ENCODE results near the gene FLII.

Gene FLII

DNA sequence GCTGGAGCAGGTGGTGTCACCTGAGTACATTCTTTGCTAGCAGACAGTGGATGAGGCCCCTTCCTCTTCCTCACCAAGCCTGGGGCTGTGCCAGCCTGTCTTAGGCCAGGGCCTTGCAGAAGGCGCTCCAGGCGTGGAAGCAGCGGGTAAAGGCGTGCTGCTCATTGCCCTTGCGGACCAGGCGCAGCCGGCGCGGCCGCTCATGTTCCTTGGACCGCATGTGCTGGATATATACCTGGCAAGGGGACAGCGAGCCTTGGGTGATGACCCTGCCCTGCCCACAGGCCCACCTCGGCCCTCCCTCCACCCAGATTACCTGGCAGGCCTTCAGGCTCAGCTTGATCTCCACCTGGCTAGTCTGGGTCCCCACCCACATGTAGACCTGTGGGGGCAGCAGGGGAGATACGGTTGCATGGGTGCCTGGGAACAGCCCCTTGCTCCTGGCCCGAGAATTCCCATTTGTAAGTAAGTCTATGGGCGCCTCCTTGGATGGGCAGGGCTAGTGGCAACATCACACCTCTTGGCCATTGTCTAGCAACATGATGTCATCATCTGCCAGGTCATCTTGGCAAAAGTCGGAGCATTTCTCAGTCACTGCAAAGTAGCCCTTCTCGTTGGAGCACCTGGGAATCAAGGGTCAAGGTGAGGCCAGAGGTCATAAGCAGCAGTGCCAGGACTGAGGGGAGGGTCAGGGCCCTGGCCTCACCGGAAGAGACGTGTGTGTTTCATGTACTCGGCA lies 13.3 kb downstream of the FLII start:
- no peak for DNase-seq (ENCODE audit: low read depth)

DNA sequence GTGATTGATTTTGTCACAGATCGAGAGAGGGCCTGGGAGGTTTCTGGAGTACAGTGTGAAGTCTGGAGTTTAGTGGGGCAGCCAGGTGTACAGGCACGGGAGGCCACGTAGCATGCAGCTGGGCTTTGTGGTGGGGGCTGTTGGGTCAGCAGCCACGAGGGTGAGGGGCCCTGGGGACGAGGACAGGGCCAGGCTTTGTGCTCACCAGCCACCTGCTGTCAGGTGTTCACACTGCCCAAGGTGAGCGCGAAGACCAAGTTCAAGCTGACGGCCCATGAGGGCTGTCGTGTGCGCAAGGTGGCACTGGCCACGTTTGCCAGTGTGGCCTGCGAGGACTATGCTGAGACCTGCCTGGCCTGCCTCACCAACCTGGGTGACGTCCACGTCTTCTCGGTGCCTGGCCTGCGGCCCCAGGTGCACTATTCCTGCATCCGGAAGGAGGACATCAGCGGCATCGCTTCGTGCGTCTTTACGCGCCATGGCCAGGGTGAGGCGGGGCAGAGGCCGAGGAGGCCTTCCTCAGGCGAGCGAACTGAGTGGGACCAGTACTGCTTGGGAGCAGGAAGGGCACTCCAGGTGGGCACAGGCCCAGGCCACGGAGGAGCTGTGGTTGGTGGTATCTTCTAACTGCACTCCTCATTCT lies 17.2 kb downstream of the FLII start:
- no peak for DNase-seq (ENCODE audit: low read depth)

DNA sequence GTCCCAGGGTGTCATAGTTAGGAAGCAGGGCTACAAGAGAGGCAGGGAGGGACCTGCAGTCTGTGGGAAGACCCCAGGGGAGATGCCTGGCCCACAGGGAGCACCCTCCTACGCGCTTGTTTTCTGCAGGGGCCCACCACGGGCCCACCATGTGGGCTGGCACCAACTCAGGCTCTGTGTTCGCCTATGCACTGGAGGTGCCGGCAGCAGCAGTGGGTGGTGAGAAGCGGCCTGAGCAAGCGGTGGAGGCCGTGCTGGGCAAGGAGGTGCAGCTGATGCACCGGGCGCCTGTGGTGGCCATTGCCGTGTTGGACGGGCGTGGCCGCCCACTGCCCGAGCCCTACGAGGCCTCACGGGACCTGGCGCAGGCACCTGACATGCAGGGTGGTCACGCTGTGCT lies 18.1 kb downstream of the FLII start:
- DNase-seq (ENCODE audit: low read depth) = no peak

DNA sequence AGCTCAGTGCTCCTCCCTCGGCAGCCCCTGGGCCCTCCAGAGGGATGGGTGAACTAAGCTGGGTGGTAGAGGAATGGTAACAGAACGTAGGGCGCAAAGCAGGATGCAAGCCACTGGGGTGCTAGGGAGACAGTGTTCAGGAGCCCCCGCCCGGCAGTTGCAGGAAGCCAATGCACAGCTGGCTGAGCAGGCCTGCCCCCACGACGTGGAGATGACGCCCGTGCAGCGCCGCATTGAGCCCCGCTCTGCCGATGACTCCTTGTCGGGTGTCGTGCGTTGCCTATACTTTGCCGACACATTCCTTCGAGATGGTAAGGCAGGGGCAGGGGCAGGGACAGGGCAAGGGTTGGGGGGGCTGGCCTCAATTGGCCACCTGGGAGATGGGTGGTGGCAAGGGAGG lies 20.2 kb downstream of the FLII start:
- DNase-seq (ENCODE audit: low read depth) = no peak

DNA sequence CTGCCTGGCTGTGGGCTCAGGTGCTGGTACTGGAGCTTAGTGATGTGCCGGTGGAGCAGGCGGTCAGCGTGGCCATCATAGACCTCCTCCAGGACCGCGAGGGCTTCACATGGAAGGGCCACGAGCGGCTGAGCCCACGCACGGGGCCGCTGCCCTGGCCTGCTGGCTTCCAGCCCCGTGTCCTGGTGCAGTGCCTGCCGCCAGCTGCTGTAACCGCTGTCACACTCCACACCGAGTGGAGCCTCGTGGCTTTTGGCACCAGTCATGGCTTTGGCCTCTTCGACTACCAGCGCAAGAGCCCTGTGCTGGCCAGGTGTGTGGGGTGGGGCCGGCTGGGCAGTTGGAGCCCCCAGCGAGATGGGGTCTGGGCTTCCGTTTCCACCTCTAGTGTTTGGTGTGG lies 21.1 kb downstream of the FLII start:
- no peak for DNase-seq (ENCODE audit: low read depth)

DNA sequence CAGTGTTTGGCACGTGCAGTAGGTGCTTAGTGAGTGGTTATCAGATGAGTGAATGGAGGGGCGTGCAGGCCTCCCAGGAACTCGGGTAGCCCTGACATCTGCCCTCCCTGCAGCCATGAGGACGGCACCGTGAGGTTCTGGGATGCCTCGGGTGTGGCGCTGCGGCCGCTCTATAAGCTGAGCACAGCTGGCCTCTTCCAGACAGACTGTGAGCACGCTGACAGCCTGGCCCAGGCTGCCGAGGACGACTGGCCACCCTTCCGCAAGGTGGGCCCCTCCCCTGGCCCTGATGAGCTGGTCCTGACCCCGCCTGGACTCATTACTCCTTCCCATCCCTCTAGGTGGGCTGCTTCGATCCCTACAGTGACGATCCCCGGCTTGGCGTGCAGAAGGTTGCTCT lies 22.0 kb downstream of the FLII start:
- DNase-seq (ENCODE audit: low read depth) = no peak

DNA sequence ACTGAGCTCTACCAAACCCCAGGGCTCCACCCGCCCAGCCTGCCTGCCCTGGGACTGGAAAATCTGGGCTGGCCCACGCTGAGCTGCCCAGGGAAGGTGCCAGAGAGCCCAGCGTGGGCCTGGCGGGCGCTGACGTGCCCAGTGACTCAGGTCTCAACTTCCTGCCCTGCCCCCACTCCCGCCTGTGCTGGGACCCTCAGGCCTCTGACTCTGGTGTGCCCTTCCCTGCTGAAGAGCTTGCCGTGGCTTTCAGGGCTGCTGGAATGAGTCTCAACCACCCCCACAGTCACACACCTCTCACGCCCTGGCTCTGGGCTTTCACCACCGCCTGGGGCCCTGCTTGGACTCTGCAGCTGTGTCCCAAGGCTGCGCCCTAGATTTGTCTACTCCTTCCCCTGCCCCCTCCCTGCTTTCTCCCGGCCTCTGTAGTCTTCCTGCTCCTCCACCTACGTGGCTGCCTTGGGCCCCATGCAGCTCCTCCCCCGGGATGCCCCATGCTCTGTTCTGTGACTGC lies 22.7 kb downstream of the FLII start:
- no peak for DNase-seq (ENCODE audit: low read depth)

DNA sequence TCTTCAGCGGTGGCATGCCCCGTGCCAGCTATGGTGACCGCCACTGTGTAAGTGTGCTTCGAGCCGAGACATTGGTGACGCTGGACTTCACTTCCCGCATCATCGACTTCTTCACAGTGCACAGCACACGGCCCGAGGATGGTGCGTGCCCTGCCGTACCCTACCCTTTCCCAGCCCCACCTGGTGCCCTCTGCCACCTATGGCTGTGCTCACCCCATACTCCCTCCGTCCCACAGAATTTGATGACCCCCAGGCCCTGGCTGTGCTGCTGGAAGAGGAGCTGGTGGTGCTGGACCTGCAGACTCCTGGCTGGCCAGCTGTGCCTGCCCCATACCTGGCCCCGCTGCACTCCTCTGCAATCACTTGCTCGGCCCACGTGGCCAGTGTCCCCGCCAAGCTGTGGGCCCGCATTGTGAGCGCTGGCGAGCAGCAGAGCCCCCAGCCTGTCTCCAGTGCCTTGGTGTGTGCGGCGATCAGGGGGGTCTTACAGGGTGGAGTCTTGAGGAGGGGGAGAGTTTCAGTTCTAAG lies 23.6 kb downstream of the FLII start:
- no peak for DNase-seq (ENCODE audit: low read depth)

DNA sequence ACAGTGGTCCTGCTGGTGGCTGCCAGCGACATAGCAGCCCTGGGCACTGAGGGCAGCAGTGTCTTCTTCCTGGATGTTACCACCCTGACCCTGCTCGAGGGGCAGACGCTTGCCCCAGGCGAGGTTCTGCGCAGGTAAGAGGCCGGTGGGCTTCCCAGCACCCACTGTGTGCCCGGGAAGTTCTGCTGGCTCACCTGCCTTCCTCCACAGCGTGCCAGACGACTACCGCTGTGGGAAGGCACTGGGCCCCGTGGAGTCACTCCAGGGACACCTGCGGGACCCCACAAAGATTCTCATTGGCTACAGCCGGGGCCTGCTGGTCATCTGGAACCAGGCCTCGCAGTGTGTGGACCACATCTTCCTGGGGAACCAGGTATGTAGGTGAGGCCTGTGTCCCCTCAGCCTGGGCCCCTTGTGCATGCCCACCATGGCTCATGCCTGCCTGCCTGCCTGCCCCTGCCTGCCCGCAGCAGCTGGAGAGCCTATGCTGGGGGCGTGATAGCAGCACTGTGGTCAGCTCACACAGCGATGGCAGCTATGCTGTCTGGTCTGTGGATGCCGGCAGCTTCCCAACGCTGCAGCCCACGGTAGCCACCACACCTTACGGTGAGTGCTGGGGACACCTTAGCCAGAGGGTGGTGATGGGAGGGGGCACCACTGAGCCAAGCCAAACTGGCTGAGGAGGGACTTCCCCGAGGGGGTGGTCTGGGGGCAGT lies 24.6 kb downstream of the FLII start:
- DNase-seq (ENCODE audit: low read depth) = no peak

DNA sequence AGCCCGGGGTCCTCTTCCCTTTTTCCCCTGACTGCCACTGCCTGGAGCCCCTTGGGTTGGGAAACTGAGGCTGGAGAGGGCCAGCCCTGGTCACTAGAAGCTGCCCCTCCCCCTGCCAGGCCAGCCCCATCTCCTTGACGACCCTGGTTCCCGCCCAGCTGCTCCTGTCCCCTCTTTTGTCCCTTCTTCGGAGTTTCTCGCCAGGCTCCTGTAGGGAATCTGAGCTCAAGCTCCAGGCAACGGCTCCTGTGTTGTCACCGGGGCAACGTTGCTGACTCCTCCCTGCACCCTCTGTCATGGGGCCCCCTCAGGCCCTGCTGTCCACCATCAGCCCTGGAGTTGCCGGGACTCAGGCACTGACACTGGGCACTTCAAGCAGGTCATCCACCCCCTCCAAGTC lies 27.4 kb downstream of the FLII start:
- DNase-seq (ENCODE audit: low read depth) = no peak

DNA sequence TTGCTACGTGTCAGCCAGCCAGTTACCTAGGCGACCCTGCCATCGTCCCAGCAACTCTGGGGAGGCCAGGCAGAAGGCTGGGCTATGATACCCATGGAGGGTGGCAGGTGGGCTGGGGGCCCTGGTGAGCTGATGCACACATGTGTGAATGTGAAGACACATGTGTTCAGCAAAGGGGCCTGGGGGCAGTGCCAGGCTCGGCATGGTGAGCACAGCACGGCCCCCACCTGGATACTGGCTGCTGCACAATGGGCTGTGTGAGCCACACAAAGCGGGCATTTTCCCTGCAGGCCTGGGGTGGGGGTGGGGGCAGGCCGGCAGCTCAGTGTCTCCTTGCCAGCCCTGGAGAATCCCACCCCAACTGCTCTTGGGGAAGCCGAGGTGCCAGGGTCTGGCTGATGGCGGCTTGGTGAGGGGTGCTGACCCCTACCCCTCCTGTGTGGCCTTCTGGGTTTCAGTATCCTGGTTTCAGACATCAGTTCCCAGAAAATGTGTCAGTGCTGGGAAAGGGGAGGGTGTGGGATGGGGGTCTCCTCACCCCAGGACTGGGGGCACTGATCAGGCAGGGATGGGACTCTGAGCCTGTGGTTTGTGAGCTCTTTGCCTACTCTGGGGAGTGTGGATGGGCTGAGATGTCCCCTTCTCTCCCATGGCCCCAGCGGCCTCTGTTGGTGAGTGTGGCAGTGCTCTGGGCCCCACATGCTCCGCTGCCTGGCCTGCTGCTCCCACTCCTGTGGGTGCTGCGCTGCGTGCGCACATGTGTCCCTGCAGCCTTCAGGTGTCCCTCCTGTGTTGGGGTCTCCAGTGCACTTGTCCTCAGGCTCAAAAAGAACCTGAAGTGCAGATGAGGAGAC lies 28.0 kb downstream of the FLII start:
- no peak for DNase-seq (ENCODE audit: low read depth)

DNA sequence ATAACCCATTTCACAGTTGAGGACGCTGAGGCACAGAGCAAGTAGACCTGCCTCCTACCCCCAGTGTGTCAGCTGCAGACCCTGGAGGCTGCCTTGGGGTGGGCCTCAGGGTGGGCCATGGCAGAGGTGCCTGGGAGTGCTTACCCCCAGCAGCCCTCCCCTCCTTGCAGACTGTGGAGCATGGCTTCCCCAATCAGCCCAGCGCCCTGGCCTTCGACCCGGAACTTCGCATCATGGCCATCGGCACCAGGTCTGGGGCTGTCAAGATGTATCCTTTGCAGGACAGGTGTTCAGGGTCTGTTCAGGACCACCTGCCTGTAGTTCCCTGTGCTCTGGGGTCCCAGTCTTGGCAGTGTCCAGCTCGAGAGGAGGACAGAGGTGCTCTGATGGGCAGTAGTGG lies 28.8 kb downstream of the FLII start:
- no peak for DNase-seq (ENCODE audit: low read depth)

DNA sequence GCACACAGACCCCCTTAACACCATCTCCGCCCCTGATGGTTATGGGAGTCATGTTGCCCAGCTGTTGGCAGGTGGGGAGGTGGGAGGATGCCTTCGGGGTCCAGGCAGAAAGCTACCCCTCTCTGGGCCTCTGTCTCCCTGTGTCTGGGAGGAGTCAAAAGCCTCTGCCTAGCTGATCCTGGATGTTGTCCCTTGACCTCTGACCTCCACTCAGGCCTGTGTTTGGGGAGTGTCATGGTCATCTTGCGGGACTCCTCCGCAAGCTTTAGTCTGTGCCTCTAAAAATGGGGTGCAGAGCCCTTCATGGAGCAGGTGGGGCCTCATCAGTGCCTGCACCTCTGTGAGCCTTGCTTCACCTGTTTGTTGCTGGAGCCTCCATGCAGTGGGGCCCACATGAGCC lies 29.3 kb downstream of the FLII start:
- DNase-seq (ENCODE audit: low read depth) = no peak

DNA sequence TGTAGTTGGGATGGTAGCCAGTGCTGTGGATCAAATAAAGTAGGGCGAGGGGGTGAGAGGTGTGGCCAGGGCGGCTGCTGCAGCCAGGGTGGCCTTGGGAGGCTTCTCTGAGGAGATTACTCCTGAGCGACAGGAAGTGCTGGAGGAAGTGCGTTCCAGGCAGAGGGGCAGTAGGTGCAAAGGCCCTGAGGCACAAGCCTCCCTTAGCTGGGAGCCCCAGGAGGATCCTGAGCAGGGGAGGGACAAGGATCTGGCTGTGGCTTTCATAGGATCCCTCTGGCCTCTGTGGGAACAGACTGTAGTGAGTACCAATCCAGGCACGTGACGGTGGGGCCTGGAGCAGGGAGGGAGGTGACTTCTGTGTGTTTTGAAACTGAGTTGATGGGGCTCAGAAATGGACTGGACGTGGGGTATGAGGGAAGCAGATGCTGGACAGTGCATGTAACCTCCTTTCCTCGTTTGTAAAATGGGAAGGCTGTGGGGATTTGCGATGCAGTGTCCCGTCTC lies 30.3 kb downstream of the FLII start:
- DNase-seq (ENCODE audit: low read depth) = no peak

DNA sequence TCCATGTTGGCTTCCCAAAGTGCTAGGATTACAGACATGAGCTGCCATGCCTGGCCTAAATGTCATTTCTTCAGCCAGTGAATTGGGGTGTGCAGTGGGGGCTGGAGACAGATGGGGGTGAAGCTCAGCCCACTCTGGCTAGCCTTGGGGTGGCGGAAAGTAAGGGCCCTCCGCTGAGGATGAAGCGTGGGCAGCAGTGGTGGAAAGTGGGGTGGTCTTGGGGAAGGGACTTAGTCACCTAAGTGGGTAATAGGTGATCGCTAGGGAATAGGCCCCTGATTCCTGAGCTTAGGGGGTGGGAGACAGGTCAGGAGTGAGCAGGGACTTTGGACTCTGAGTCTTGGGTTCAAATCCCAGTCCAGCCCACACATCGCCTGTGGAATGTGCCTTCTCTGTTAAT lies 30.9 kb downstream of the FLII start:
- DNase-seq (ENCODE audit: low read depth) = no peak

DNA sequence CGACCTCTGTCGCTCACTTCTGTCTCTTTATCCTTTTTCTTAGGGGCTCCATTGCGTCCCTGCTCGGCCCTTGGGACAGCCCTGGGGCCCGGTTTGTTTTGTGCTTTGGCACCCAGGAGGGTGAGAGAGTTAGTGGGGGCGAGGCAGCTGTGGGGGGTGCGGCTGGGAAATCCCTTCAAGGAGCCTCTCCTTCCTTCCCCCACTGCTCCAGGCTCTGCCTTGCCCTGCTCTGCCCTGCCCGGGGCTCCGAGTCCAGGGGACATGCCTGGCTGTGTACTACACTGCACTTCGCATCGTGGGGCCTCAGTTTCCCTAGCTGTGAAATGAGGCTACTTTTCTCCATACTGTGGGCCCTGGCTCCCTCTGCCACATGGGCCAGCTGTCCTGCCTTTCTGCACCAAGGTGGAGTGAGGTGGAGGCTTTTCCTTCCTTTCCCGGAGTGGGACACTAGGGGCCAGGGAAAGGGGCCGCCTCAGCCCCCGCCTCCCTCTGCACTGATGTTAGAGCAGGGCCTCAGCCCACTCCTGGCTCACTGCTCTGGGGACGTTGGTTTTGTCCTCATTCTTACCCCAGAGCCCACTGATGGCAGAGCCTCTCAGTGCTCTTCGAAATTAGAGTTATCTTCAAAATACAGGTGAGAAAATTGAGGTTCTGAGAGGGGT lies 32.1 kb downstream of the FLII start:
- no peak for DNase-seq (ENCODE audit: low read depth)

DNA sequence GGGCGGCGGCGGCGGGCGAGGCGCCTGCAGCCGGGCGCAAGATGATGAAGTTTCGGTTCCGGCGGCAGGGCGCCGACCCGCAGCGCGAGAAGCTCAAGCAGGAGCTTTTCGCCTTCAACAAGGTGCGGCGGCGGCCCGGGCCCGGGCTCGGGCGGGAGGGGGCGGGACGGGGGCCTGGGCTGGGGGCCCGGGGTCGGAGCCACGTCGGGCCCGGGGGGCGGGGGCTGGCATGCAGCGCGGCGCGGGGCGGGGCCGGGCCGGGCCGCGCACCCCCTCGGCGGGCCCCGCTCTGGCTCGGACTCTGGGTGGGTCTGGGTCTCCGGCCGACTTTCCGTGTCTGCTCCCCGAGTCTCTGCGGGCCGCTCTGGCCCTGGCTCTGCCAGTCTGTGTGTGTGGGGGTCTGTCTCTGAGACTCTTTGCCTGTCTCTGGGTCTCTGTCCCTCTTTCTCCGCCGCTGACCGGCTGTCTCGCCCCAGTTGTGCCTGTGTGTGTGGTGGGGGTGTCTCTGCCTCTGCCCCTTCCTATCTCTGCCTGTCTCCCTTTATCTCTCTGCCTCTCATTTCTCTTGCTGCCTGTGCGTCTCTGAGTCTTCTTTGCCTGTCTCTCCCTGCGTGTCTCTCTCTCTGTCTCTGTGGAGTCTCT lies 32.8 kb downstream of the FLII start:
- DNase-seq (ENCODE audit: low read depth) = no peak

DNA sequence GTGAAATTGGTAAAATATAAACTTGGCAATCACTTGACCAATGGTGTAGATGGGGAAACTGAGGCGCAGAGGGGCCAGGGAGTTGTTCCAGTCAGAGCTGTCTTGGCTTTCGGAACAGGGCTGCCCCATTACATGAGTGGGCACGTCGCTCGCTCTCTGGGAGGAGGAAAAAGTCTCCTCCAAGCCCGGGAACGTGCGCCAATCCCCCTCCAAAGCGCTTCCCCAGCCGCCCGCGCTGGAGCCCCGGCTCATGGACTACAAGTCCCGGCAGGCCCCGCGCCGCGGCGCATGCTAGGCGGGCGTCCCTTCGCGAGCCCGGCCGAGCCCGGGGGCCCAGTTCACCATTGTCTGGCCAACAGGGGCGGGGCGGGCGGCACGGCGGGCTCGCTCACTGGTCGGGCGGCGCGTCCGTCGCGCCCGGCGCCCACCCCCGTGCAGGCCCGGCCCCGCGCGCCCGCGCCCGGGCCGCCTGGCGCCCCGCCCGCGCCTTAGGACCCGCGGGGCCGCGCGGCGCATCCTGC lies 33.4 kb downstream of the FLII start, which contains the start of gene LLGL1:
LLGL1 (plus strand) TSS at position 515 of the 521 bp plus-strand sequence. CDS start 48 bp downstream, outside the sequence.
- DNase-seq (ENCODE audit: low read depth) = peak; percentile 94

DNA sequence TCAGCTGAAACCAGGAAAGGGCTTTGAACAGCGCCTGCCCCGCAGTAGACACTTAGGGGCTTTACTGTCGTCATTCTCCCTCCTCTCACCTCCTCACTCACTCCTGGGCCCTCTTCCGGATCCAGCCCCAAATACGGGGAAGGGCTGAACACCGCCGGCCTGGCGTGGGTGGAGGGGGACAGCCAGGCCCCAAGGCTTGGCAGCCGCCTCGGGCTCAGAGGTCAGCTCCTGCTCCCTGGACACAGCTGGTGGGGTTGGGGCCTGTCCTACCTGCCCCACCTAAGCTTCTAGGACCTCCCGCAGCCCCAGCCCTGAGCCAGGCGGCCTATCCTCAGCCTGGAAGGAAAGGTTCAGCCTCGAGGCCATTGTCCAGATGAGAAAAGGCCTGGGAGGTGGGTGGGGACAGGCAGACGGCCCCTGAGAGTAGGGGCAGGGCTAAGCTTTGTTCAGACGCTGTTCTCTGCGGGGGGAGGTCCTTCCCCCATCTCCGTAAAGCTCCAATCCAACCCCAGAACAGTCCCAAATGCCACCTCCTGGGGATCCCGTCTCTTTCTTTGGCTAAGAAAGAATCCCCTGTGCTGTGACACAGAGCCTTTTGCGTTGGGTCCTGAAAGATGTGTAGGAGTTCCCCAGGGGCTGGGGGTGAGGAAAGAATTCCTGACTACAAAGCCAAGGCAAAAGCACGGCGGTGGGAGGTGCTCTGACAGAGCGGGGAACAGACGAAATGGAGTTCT lies 34.0 kb downstream of the FLII start:
- DNase-seq (ENCODE audit: low read depth) = no peak

DNA sequence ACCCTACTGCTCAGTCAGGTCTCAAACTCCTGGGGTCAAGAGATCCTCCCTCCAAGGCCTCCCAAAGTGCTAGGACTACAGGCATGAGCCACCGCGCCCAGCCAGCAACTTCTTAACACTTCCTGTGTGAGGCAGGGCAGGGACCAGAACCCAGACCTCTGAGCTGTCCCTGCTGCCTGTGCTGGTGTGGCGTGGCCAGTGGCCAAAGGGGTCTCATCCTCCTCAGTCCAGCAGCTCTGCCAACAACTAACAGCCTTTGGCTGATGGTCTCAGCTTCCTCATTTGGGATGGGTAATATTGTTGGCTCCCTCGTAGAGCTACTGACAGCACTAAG lies 34.5 kb downstream of the FLII start:
- DNase-seq (ENCODE audit: low read depth) = no peak
